HG03159 (cell line): ENCODE results near the gene CA10.

Source experiments
- ATAC-seq: cut with Tn5 transposase; IDR thresholded peaks from one replicate; pipeline ENCODE4 v1.9.1; 2021; ENCODE audit warnings: mild to moderate bottlenecking, moderate library complexity; ENCODE audit not compliant: unreplicated experiment

The CA10 gene

GRCh38 chr17:51820766-51821165, 337.7 kb downstream of the CA10 start:
- ATAC-seq: no peak

DNA sequence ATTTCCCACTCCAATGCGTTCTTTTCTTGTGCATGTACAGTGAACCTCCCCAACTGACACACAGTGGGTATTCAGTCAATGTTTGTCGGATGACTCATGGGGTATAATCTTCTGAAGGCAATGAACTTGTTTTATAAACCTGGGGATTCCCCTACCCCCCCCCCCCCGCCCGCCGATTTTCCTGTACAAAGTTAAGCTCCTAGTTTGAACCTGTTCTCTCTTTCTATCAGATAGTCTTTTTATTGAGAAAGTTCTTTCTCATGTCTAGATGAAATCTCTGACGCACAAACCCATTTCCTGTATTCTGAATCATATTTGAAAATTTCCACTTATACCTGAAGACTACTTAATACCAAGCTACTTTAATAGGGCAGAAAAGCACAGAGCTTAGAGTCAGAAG, 338.3 kb downstream of the CA10 start:
- ATAC-seq: no peak

- ATAC-seq: no peak
Measured at GRCh38 chr17:51819341-51820219, 338.9 kb downstream of the CA10 start.

DNA sequence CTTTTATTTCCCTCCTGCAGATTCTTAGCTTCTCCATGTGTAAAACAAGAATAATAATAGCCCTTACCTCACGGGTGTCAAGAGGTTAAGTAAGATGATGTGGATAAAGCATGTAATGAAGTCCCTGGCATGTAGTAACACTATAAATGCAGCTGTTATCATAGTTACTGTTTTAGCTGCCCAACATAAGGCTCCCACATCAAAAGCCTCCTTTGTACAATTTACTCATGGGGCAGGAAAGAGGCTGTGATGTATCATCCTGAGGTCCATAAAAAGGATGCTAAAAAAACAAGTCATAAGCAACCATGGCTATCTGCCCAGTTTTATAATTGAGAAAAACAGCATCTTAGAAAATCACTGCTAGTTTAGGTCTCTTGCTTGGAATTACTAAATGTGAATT, 339.7 kb downstream of the CA10 start:
- no peak for ATAC-seq

GRCh38 chr17:51817955-51818354, 340.6 kb downstream of the CA10 start:
- ATAC-seq: no peak

DNA sequence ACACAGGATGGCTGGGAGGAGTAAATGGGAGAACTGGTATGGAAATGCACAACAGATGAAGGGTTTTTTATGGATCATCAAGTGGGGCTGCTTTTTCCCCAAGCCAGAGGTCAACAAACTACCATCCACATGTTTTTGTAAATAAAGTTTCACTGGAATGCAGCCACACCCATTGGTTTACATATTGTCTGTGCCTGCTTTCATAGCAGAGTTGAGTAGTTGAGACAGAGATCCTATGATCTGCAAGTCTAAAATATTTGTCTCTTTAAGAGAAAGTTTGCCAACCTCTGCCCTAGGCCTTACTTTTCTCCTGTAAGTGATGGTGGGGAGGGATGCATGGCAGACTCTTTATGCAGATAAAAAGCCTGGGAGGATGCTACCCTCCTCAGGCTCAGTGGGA, 341.4 kb downstream of the CA10 start:
- ATAC-seq: no peak

DNA sequence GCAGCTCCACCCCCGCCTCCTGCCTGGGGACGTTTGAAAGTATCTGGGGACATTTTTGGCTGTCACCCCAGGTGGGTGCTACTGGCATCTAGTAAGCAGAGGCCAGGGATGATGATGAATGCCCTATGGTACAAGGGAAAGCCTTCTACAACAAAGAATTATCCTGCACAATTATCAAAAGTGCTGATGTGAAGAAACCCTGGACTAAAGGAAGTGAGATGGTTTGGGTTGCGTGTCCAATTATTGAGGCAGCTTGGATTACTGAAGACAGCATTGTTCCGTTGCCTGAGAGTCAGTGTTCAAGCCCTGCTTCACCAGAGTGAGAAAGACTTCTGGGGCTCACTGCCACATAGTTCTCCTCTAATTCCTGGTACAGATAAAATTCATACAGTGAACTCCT, 343.4 kb downstream of the CA10 start:
- no peak for ATAC-seq

DNA sequence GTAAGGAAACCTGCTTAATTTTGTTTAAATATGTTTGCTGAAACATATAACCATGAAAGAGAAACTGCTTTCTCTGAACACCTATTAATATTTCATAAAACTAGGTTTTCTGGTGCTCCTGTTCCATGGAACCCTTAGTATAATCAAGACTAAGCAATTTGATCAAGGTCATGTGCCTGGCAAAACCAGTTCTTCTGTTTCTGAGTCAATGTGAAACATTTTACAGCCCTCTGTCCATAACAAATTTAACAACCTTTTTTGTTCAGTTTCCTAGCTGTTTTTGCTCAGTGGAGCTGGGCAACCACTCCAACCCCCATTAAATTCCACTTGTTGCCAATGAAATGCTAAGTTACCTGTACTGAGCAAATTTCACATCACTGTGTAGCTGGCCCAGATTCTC, 344.0 kb downstream of the CA10 start:
- ATAC-seq: no peak

GRCh38 chr17:51813784-51814174, 344.7 kb downstream of the CA10 start:
- ATAC-seq: no peak

- no peak for ATAC-seq
Measured at GRCh38 chr17:51813140-51813783, 345.3 kb downstream of the CA10 start.

- ATAC-seq: no peak
Measured at GRCh38 chr17:51807460-51807859, 351.1 kb downstream of the CA10 start.

DNA sequence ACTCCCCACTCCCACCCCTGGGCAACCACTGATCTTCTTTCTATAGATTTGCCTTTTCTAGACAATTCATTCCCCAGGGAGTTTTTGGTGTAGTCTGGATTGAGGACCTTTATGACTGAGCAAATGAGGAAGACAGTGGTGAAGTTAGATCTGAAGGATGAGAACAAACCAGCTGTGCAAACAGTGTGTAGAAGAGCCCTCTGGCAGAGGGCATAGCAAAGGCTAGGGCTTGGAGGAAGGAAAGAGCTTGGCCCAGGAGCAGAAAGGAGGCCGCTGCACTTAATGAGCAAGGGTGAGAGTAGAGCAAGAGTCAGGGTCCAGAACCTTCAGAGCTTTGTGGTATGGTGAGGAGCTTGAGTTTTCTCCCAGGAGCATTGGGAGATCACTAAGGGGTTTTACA, 352.7 kb downstream of the CA10 start:
- no peak for ATAC-seq

GRCh38 chr17:51805185-51805584, 353.3 kb downstream of the CA10 start:
- no peak for ATAC-seq

- ATAC-seq: no peak
Measured at GRCh38 chr17:51803161-51803560, 355.4 kb downstream of the CA10 start.

DNA sequence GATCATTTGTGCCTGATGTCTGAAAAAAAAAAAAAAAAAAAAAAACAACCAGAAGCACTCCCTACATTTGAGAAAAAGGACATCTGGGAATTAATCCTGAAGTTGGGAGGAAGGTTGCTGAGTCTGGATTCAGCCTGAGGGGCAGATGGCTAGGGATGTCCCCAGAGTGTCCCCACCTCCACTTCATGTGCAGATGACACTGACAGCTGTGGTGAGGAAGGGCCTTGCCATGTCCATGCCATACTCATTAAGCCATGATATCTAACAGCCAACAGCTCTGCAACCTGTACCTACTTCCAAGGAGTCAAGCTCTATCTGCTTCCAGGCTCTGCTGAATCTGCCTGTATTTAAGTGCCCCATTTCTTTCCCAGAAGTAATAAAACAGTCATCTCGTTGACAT, 356.0 kb downstream of the CA10 start:
- ATAC-seq: no peak

DNA sequence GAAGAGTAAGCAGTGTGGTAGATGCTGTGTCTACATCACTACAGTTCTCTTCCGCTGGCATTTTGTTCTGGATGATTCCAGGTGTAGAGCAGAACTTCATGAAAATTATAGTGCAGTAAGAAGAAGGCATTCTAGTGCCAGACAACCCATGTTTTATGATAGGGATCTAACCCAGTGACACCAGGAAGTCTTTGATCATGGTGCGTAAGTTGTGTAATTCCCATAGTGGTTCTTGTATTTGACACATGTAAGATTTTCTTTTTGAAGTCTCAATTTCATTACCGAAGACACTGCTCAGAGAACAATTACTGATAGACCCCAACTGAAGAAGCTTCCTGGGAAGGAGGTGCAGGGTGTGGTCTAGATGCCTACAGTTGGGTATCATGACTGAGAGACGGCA, 356.9 kb downstream of the CA10 start:
- no peak for ATAC-seq

DNA sequence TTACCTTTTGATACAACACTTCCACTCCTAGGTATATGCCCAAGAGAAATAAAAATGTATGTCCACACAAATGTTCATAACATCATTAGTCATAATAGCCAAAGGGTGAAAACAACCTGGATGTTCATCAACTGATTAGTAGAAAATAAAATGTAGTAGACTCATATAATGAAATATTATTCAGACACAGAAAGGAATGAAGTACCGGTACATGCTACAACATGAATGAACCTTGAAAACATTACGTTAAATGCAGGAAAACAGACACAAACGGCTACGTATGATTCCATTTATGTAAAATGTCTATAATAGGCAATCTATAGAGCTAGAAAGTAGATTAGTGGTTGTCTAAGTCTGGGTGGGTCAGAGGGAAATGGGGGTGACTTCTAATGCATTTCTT, 358.5 kb downstream of the CA10 start:
- ATAC-seq: no peak

GRCh38 chr17:51799240-51799639, 359.3 kb downstream of the CA10 start:
- ATAC-seq: no peak

- ATAC-seq: no peak
Measured at GRCh38 chr17:51797150-51797549, 361.4 kb downstream of the CA10 start.

DNA sequence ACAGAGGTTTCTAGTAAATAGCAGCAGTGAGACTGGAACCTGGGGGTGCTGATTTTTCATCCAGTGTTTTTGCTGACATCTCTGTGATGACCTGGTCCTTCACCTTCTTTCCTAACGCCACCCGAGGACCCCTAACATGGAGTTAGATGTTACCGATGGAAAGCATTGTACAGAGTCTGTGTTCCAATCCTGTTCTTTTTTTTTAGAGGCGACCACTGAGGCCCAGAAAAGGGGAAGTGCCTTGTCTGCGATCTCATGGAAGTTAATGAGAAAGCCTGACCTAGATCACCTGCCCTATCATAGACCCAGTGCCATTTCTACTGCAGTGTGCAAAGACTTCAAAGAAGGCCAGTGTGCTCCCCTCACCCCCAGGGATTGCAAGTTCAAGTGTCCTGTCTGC, 362.5 kb downstream of the CA10 start:
- no peak for ATAC-seq

- ATAC-seq: no peak
Measured at GRCh38 chr17:51795401-51795800, 363.1 kb downstream of the CA10 start.

DNA sequence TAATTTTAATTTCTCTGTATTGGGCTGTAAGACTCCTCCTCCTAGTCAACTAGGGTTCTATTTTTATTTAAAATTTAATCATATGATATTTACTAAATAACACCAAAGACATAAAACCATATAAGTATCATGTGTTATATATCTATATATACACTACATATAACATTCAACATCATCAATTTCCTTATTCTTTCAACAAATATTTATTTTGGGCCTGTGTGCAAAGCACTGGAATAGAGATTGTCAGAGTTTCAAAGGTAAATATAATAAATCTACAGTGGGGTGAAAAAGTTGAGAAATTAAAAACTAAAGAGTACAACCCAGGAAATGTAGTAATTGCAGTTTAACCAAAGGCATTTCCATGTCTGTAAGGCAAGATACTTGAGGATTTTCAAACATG, 364.0 kb downstream of the CA10 start:
- ATAC-seq: no peak

DNA sequence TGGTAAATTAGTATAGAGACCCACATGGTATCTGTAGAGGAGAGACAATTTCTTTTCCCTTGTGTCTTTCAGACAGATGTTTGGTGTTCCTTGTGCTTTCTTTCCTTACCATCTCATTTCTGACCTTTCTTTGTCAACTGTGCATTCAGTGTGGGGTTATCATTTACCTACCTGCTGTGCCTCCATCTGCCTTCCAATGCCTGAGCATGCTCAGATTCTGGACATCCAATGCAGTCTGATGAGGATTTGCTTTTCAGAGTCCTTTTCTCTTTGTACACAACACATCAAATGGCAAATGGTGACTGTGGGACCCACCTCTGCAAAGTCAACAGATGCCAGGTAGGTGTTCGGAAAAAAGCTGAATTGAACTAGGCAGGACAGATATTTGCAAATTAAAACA, 364.8 kb downstream of the CA10 start:
- ATAC-seq: no peak
